Aorta (tissue), 5 donors: ENCODE data around the gene PHF8. TPM values are rescaled to one million over a fixed set of nuclear protein-coding genes. Genes with fewer than 3 reads are reported as not detected.
A peak's percentile ranks its signal among the peaks of the same experiment; 100 is the strongest.

ENCODE experiments used
- ATAC-seq: fragments of 200-7000 bp; cut with Tn5 transposase; one replicate; pipeline ENCODE4 v1.9.1; 2022; ENCODE audit warnings: moderate library complexity; ENCODE audit not compliant: low FRiP score
- DNase-seq, 2 donors: peaks; one replicate each; pipeline ENCODE4 v3.0.0-alpha.2; 2020
- H3K27ac ChIP-seq, 2 donors: one replicate each; pipeline ENCODE4 v1.5.1; 2013; ENCODE audit warnings: low read length in 2 of 2, mild to moderate bottlenecking in 2 of 2, moderate library complexity in 2 of 2, control low read depth in 1 of 2, inconsistent platforms in 1 of 2, low read depth in 1 of 2
- H3K27me3 ChIP-seq, 2 donors: one replicate each; pipeline ENCODE4 v1.6.1; 2013; ENCODE audit warnings: control low read depth in 1 of 2, low read length in 1 of 2, mild to moderate bottlenecking in 1 of 2, moderate library complexity in 1 of 2; ENCODE audit not compliant: insufficient read depth in 2 of 2, control insufficient read depth in 1 of 2
- H3K36me3 ChIP-seq, 2 donors: one replicate each; pipeline ENCODE4 v1.6.1; 2013; ENCODE audit warnings: control low read depth in 1 of 2, low read length in 1 of 2, mild to moderate bottlenecking in 1 of 2; ENCODE audit not compliant: insufficient read depth in 2 of 2, control insufficient read depth in 1 of 2
- H3K4me1 ChIP-seq, 2 donors: one replicate each; pipeline ENCODE4 v1.6.1; 2013; ENCODE audit warnings: low read length in 2 of 2, control low read depth in 1 of 2, mild to moderate bottlenecking in 1 of 2, moderate library complexity in 1 of 2; ENCODE audit not compliant: insufficient read depth in 2 of 2, control insufficient read depth in 1 of 2
- H3K4me3 ChIP-seq, 2 donors: one replicate each; pipeline ENCODE4 v1.5.1; 2013; ENCODE audit warnings: low read length in 2 of 2, control low read depth in 1 of 2, mild to moderate bottlenecking in 1 of 2
- H3K9me3 ChIP-seq: one replicate; pipeline ENCODE4 v1.6.1; 2013; ENCODE audit warnings: mild to moderate bottlenecking, low read length; ENCODE audit not compliant: control insufficient read depth
- WGBS, 2 donors: extraction: QIAGEN DNeasy Blood & Tissue Kit; methylation state at CpG; one replicate each; pipeline ENCODE4 v1.1.7; 2013; 5-methylcytosine and 5-hydroxymethylcytosine counted together
- intact Hi-C, 2 donors: fragments of 100-400 bp; cut with DNase I; formaldehyde crosslinking; loops; one replicate each; pipeline versions ENCODE4 v1.14.2 to v1.15.0; 2022
- polyA plus RNA-seq, 2 donors: library from polyadenylated mRNA; stranded (reverse); fragments of 200-250 nt; gene quantifications; one replicate each; pipeline ENCODE4 v1.2.3, GENCODE V29; 2013
- total RNA-seq, 2 donors: library from RNA; stranded (reverse); fragmentation: NEBNext Ultra II Directional; extraction: Animal tissue kit (Norgen Biotek cat#: 25700); gene quantifications; one replicate each; pipeline ENCODE4 v1.2.1, GENCODE V29; 2021
- donor health status: healthy with polysubstance abuse.
- donor health status: Bipolar disorder and iron deficiency.
- donor health status: DM: no; HTN: no; CAD: no.
- donor health status: DM: no; HTN: no; CAD: no.
- donor health status: DM: yes; HTN: yes; CAD: no.

Gene PHF8
- total and polyA plus RNA-seq, 4 donors: 4.4 to 39.7 (median 21.9) TPM

- ATAC-seq (no peak), DNase-seq (no peak)
- intact Hi-C loops: no loop called here
- no peak overlapping the region for H3K27ac ChIP-seq
- no peak overlapping the region for H3K4me3 ChIP-seq
- H3K27me3 ChIP-seq: no peaks in the 10 kb centered on the region
- H3K9me3 ChIP-seq: no peaks in the 10 kb centered on the region
- no peaks in the 10 kb centered on the region for H3K36me3 ChIP-seq
- WGBS, 2 donors: 62 to 91% methylated on average over 2 of the region's 2 CpGs
- no peaks in the 10 kb centered on the region for H3K4me1 ChIP-seq
Measured at GRCh38 chrX:54067766-54068165, 23.5 kb upstream of the PHF8 start.

- intact Hi-C loops: no loop called here
Measured at GRCh38 chrX:54066841-54067240, 22.6 kb upstream of the PHF8 start.

GRCh38 chrX:54064564-54064963 lies 20.3 kb upstream of the PHF8 start:
- no peaks in the 10 kb centered on the region for H3K27me3 ChIP-seq
- intact Hi-C loops: no loop called here
- no peak overlapping the region for H3K4me3 ChIP-seq
- 79 to 93% methylated on average over 3 of the region's 3 CpGs for WGBS, 2 donors
- no peaks in the 10 kb centered on the region for H3K9me3 ChIP-seq
- no peak overlapping the region for H3K27ac ChIP-seq
- no peaks in the 10 kb centered on the region for H3K4me1 ChIP-seq
- DNase-seq (no peak), ATAC-seq (no peak)
- H3K36me3 ChIP-seq: no peaks in the 10 kb centered on the region

More at GRCh38 chrX:54066841-54067240, 22.6 kb upstream of the PHF8 start:
- no peak for ATAC-seq
- Histone ChIP-seq H3K27ac (no peak overlapping the region), H3K4me1 (no peaks in the 10 kb centered on the region), H3K27me3 (no peaks in the 10 kb centered on the region), H3K4me3 (no peak overlapping the region), H3K36me3 (no peaks in the 10 kb centered on the region), H3K9me3 (no peaks in the 10 kb centered on the region)
- no peak for DNase-seq

GRCh38 chrX:54063361-54063760 lies 19.1 kb upstream of the PHF8 start:
- intact Hi-C loops: no loop called here
- DNase-seq (no peak), ATAC-seq (no peak)
- Histone ChIP-seq H3K36me3 (no peaks in the 10 kb centered on the region), H3K4me3 (no peak overlapping the region), H3K27me3 (no peaks in the 10 kb centered on the region), H3K9me3 (no peaks in the 10 kb centered on the region), H3K4me1 (no peaks in the 10 kb centered on the region), H3K27ac (no peak overlapping the region)
- WGBS, 2 donors: 64 to 83% methylated on average over 2 of the region's 2 CpGs

GRCh38 chrX:54049801-54050200 lies 5.5 kb upstream of the PHF8 start:
- WGBS, 2 donors: 40 to 41% methylated on average over 3 of the region's 3 CpGs
- no peaks in the 10 kb centered on the region for H3K9me3 ChIP-seq
- H3K27me3 ChIP-seq: no peaks in the 10 kb centered on the region
- H3K27ac ChIP-seq: no peak overlapping the region
- no peak overlapping the region for H3K4me3 ChIP-seq
- DNase-seq (no peak), ATAC-seq (no peak)
- no peaks in the 10 kb centered on the region for H3K4me1 ChIP-seq
- intact Hi-C loops: loop anchor here (10.0 kb wide), 3 partner anchors 395 to 755 kb away; partner anchors contain the start of genes GNL3L (in 1 of the 2), MAGED2 (in 1 of the 2) and TSR2 (in 1 of the 2)
- no peaks in the 10 kb centered on the region for H3K36me3 ChIP-seq

- Histone ChIP-seq H3K27ac (no peak overlapping the region), H3K4me1 (no peaks in the 10 kb centered on the region), H3K27me3 (no peaks in the 10 kb centered on the region), H3K4me3 (no peak overlapping the region), H3K9me3 (no peaks in the 10 kb centered on the region), H3K36me3 (no peaks in the 10 kb centered on the region)
- no peak for ATAC-seq
- DNase-seq: no peak
- intact Hi-C loops: loop anchor here (10.0 kb wide), 3 partner anchors 396 to 756 kb away; partner anchors contain the start of genes GNL3L (in 1 of the 2), MAGED2 (in 1 of the 2) and TSR2 (in 1 of the 2)
- 77 to 88% methylated on average over 1 of the region's 1 CpG for WGBS, 2 donors
Measured at GRCh38 chrX:54048412-54048811, 4.1 kb upstream of the PHF8 start.

- intact Hi-C loops: loop anchor here (10.0 kb wide), 3 partner anchors 399 to 759 kb away; partner anchors contain the start of genes GNL3L (in 1 of the 2), MAGED2 (in 1 of the 2) and TSR2 (in 1 of the 2)
- no peaks in the 10 kb centered on the region for H3K9me3 ChIP-seq
- no peaks in the 10 kb centered on the region for H3K36me3 ChIP-seq
- DNase-seq: no peak
- H3K27me3 ChIP-seq: no peaks in the 10 kb centered on the region
- WGBS, 2 donors: 85 to 89% methylated on average over 12 of the region's 12 CpGs
- ATAC-seq: no peak
- no peak overlapping the region for H3K4me3 ChIP-seq
- no peak overlapping the region for H3K27ac ChIP-seq
- no peaks in the 10 kb centered on the region for H3K4me1 ChIP-seq
Measured at GRCh38 chrX:54045563-54046228, 1.4 kb upstream of the PHF8 start.

- ATAC-seq: peak; percentile 8
Measured at GRCh38 chrX:54044877-54045338, 635 bp upstream of the PHF8 start.

More at GRCh38 chrX:54044877-54045338, 635 bp upstream of the PHF8 start:
- DNase-seq: no peak
- peak overlapping the region in 1 of 2 donors; percentile 87 for H3K27ac ChIP-seq
- 5 to 43% methylated on average over 10 of the region's 10 CpGs for WGBS, 2 donors
- no peaks in the 10 kb centered on the region for H3K27me3 ChIP-seq
- peak overlapping the region in 1 of 2 donors; percentile 23 for H3K4me3 ChIP-seq
- H3K36me3 ChIP-seq: no peaks in the 10 kb centered on the region
- intact Hi-C loops: loop anchor here (5.0 to 10.0 kb wide), 4 partner anchors 137 to 760 kb away; partner anchors contain the start of genes FAM120C (in 2 of the 2), GNL3L (in 1 of the 2), MAGED2 (in 1 of the 2) and TSR2 (in 1 of the 2)
- no peaks in the 10 kb centered on the region for H3K4me1 ChIP-seq
- no peaks in the 10 kb centered on the region for H3K9me3 ChIP-seq
